Suprapubic skin (tissue), 4 donors: ENCODE measurements around the gene SPATC1L. TPM values are rescaled to one million over a fixed set of nuclear protein-coding genes. Genes with fewer than 3 reads are reported as not detected.

Experiments used
- DNase-seq, 2 donors: peaks; one replicate each; pipeline ENCODE4 v3.0.0-alpha.2; 2019; ENCODE audit warnings: low spot score in 2 of 2
- H3K27ac ChIP-seq: fragments of 200-600 bp; sonication (generic); one replicate; pipeline ENCODE4 v1.5.1; 2019
- H3K27me3 ChIP-seq: fragments of 200-600 bp; sonication (generic); one replicate; pipeline ENCODE4 v1.5.1; 2019
- H3K36me3 ChIP-seq: fragments of 200-600 bp; sonication (generic); one replicate; pipeline ENCODE4 v1.5.1; 2019
- H3K4me1 ChIP-seq: fragments of 200-600 bp; sonication (generic); one replicate; pipeline ENCODE4 v1.5.1; 2019
- H3K4me3 ChIP-seq: fragments of 200-600 bp; sonication (generic); one replicate; pipeline ENCODE4 v1.5.1; 2019; ENCODE audit warnings: mild to moderate bottlenecking
- H3K9me3 ChIP-seq: fragments of 200-600 bp; sonication (generic); one replicate; pipeline ENCODE4 v1.5.1; 2019
- CTCF ChIP-seq, 2 donors: fragments of 200-600 bp in 1 of 2; fragments of 450-650 bp in 1 of 2; sonication (generic) in 1 of 2; IDR thresholded peaks; one replicate each; pipeline ENCODE4 v1.5.1; 2016 to 2019; ENCODE audit warnings: antibody characterized with exemption in 2 of 2, mild to moderate bottlenecking in 1 of 2, moderate library complexity in 1 of 2
- EP300 ChIP-seq: sonication (generic); formaldehyde crosslinking; IDR thresholded peaks from one replicate; pipeline ENCODE4 v1.6.1; 2017; ENCODE audit warnings: antibody characterized with exemption
- POLR2A ChIP-seq, 2 donors: fragments of 450-650 bp; IDR thresholded peaks; one replicate each; pipeline ENCODE4 v1.6.1; 2017; ENCODE audit warnings: antibody characterized with exemption in 2 of 2, mild to moderate bottlenecking in 2 of 2, moderate library complexity in 2 of 2
- POLR2AphosphoS5 ChIP-seq, 3 donors: sonication (generic); formaldehyde crosslinking; IDR thresholded peaks; one replicate each; pipeline ENCODE4 v1.6.1; 2017; ENCODE audit warnings: antibody characterized with exemption in 3 of 3
- WGBS: methylation state at CpG from one replicate; pipeline ENCODE4 v1.1.5; 2018; 5-methylcytosine and 5-hydroxymethylcytosine counted together
- total RNA-seq, 4 donors: library from RNA; depleted of rRNA; stranded (reverse); fragments of >200 nt; gene quantifications; one replicate each; pipeline ENCODE4 v1.1.0, GENCODE V29; 2016

Gene SPATC1L
- total RNA-seq, 4 donors from 2014 or later: 2.5 to 15.0 (median 6.9) TPM

GRCh38 chr21:46154955-46155513 lies 29.2 kb downstream of the SPATC1L start:
- Histone ChIP-seq H3K27me3 (no peaks in the 10 kb centered on the region), H3K9me3 (no peaks in the 10 kb centered on the region), H3K36me3 (no peaks in the 10 kb centered on the region), H3K27ac (no peak overlapping the region), H3K4me1 (peaks cover 7% of the 10 kb centered on the region), H3K4me3 (no peak overlapping the region)
- 90% methylated on average over 4 of the region's 16 CpGs for WGBS
- peak; percentile 58 to 77 for DNase-seq
- no peak for TF ChIP-seq CTCF (IDR thresholded peaks at IDR 0.05)
- TF ChIP-seq EP300: no peak
- no peak for TF ChIP-seq POLR2A (IDR thresholded peaks at IDR 0.05)
- no peak for TF ChIP-seq POLR2AphosphoS5 (IDR thresholded peaks at IDR 0.05)

- Histone ChIP-seq H3K36me3 (no peaks in the 10 kb centered on the region), H3K4me1 (peaks cover 7% of the 10 kb centered on the region), H3K4me3 (no peak overlapping the region), H3K9me3 (no peaks in the 10 kb centered on the region), H3K27ac (no peak overlapping the region), H3K27me3 (no peaks in the 10 kb centered on the region)
- 90% methylated on average over 2 of the region's 39 CpGs for WGBS
- peak; percentile 59 to 69 for DNase-seq
- TF ChIP-seq POLR2A (IDR thresholded peaks at IDR 0.05) (no peak), EP300 (no peak), CTCF (IDR thresholded peaks at IDR 0.05) (no peak), POLR2AphosphoS5 (IDR thresholded peaks at IDR 0.05) (no peak)
These were observed 29.9 kb downstream of the SPATC1L start for GRCh38 chr21:46154155-46154954.

- peak; percentile 73 to 87 for DNase-seq
- Histone ChIP-seq H3K4me1 (peaks cover 7% of the 10 kb centered on the region), H3K27ac (no peak overlapping the region), H3K4me3 (no peak overlapping the region), H3K9me3 (no peaks in the 10 kb centered on the region), H3K36me3 (no peaks in the 10 kb centered on the region), H3K27me3 (no peaks in the 10 kb centered on the region)
- WGBS: 26% methylated on average over 15 of the region's 33 CpGs
- peak in 1 of 2 donors; percentile 72 for TF ChIP-seq CTCF (IDR thresholded peaks at IDR 0.05)
- no peak for TF ChIP-seq EP300
These were observed 30.8 kb downstream of the SPATC1L start for GRCh38 chr21:46153247-46154154.

GRCh38 chr21:46152927-46153246 lies 31.4 kb downstream of the SPATC1L start:
- H3K27me3 ChIP-seq: no peaks in the 10 kb centered on the region
- no peak for TF ChIP-seq EP300
- TF ChIP-seq POLR2AphosphoS5 (IDR thresholded peaks at IDR 0.05): no peak
- TF ChIP-seq CTCF (IDR thresholded peaks at IDR 0.05): no peak
- TF ChIP-seq POLR2A (IDR thresholded peaks at IDR 0.05): no peak
- H3K36me3 ChIP-seq: no peaks in the 10 kb centered on the region
- no peak overlapping the region for H3K27ac ChIP-seq
- peak in 1 of 2 donors; percentile 75 for DNase-seq
- H3K4me3 ChIP-seq: no peak overlapping the region
- no peaks in the 10 kb centered on the region for H3K9me3 ChIP-seq
- 8% methylated on average over 8 of the region's 18 CpGs for WGBS
- H3K4me1 ChIP-seq: peaks cover 7% of the 10 kb centered on the region
